Hippocampal formation (tissue), 2 donors: Measurements from ENCODE around the gene MS4A6A.
"Not testable (repeated sequence)": the region's sequence is repeated elsewhere in the genome, so short reads cannot be mapped to it uniquely, and the experiment has no call there.

ENCODE experiments used
- DNase-seq, 2 donors: peaks; one replicate each; lab custom pipeline; 2025; lab: John Stamatoyannopoulos, UW

MS4A6A gene, protein sequence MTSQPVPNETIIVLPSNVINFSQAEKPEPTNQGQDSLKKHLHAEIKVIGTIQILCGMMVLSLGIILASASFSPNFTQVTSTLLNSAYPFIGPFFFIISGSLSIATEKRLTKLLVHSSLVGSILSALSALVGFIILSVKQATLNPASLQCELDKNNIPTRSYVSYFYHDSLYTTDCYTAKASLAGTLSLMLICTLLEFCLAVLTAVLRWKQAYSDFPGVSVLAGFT

DNA sequence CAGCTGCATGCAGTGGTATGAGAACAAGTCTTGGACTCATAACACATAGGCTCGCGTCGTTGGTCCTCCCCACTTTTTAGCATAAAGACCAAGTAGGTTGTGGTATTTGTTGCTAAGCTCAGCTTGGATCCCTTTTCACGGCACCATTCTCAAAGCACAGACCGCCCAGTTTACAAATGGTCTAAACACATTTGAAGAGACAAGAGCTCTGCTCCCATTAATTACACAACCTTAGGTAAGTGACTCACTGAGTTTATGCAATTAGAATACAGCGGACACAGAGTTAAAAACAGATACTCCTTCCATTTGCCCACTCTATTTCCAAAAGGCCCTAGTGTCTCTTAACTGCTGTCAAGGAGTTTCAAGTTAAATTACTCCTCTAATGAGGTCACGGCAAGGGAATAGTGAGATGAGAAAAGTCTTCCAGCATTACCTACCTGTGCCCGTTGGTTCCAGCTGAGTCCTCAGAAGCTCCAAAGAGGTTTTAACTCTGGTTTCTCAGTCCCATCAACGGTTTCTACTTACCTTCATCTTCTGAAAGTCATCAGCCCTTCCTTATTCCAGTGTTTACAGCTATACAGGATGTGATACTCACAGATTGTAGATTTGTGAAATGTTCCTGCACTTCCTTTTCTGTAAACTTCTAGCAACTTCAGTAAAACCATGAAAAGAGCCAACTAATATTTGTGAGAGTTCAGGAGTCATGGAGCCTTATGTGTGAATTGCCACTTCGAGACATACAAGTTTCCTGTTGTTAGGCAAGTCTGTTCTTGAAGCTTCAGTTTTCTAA, at the start of gene MS4A6A:
Gene MS4A6A, minus strand, starts transcription at position 543 of the 790 bp plus-strand sequence. CDS start 1,356 bp downstream, outside the sequence.
- no peak for DNase-seq

DNA sequence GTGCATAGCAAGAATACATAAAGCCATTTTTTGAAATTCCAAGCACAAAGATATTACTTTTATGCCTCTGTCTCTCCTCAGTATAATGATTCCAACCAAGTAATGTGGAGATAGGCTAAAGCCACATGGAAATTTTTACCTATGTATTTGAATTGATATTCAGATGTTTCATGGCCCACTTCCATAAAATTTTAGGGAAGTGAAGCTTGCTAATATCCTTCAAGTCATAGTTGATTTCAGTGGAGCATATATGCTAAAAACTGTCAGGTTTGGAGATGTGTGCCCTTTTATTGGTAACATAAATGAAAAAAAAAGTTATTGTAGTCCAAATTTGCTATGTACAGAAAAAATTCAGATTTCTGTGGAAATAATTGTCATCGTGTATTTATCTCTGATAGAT, 47.8 kb upstream of the MS4A6A start:
- DNase-seq: no peak

DNA sequence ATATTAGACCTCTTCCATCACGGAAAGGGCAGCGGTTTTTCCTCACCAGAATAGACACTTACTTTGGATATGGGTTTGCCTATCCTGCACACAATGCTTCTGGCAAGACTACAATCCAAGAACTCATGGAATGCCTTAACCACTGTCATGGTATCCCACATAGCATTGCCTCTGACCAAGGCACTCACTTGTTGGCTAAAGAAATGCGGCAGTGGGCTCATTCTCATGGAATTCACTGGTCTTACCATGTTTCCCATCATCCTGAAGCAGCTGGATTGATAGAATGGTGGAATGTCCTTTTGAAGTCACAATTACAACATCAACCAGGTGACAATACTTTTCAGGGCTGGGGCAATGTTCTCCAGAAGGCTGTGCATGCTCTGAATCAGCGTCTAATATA, 39.3 kb upstream of the MS4A6A start:
- DNase-seq: no peak

DNA sequence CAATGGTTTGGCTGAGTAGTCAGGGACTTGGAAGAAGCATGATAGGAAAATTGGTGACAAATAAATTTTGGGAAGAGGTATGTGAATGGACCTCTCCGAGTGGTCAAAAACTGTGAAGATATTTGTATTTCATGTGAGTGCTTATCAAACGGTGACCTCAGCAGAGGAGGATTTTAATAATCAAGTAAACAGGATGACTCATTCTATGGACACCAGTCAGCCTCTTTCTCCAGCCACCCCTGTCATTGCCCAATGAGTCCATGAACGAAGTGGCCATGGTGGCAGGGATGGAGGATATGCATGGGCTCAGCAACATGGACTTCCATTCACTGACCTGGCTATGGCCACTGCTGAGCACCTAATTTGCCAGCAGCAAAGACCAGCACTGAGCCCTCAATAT, 38.8 kb upstream of the MS4A6A start:
- no peak for DNase-seq

DNA sequence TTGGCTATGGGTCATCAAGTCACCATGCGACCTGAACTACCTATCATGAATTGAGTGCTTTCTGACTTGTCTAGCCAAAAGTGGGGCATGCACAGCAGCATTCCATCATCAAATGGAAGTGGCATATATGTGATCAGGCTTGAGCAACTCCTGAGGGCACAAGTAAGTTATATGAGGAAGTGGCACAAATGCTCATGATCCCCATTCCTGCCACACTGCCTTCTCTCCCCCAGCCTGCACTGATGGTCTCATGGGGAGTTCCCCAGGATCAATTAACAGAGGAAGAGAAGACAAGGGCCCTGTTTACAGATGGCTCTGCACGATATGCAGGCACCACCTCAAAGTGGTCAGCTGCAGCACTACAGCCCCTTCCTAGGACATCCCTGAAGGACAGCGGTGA, 38.3 kb upstream of the MS4A6A start:
- DNase-seq: no peak

DNA sequence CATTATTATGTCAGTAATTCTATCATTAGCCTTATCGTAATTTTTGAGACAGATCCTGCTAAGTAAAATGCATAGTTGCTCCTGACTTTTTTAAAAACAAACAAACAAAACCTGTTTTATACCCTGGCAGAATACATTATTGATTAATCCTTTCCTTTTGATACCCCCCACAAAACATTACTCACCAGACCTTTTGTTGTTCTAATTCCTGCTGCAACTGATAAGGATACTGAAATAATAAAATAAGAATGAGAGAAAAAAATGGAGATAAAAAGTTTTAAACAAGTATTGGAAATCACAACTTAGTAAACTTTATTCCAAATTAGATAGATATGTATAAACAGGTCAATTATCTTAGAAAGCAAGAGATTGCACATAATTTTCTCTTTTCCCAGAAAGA, 31.5 kb upstream of the MS4A6A start:
- DNase-seq: no peak

DNA sequence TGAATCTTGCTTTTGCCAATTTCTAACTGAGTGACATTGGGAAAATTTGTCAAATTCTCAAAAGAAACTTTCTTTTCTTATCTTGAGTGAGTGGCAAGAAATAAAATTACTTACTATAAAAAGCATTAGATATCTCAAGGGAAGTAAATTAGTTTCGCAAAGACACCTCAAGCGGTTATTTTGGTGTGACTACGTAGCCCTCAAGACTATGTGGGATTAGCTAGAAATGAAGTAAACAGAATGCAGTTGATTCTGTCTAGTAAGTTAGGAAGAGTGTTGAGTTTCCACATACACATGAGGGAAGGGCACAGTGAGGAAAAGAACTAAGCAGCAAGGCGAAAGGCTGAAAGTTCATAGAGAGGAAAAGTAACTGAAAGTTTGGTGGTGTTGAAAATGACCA, 28.3 kb upstream of the MS4A6A start:
- DNase-seq: no peak

DNA sequence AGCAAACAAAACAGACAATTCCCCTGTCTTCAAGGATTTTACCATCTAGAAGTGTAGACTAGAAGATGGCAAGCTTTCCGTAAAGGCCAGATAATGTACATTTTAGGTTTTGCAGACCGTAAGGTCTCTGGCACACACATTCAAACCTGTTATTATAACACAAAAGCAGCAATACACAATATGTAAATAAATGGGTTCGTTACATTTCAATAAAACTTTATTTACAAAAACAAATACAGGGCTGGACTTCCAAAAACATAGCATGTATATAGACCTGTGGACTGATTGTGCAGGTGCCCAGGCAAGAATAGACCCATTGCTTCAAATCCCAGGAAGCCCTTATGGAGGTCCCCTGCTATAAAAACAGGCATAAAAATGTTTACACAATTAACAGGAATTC, 27.1 kb upstream of the MS4A6A start:
- DNase-seq: no peak

DNA sequence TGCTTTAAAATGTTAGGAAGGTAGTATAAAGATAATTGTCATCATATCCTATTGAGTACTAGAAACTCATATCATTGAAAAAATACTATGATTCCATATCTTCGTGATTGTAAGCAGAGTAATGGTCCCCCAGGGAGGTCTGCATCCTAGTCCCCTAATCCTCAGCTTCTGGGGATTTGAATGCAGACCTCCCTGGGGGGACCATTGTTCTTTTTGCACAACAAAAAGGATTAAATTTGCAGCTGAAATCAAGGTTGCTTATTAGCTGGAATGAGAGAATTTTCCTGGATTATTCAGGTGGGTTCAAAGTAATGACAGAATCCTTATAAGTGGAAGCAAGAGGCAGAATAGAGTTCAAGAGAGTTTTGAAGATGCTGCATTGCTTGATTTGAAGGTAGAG, 26.1 kb upstream of the MS4A6A start:
- DNase-seq: no peak

DNA sequence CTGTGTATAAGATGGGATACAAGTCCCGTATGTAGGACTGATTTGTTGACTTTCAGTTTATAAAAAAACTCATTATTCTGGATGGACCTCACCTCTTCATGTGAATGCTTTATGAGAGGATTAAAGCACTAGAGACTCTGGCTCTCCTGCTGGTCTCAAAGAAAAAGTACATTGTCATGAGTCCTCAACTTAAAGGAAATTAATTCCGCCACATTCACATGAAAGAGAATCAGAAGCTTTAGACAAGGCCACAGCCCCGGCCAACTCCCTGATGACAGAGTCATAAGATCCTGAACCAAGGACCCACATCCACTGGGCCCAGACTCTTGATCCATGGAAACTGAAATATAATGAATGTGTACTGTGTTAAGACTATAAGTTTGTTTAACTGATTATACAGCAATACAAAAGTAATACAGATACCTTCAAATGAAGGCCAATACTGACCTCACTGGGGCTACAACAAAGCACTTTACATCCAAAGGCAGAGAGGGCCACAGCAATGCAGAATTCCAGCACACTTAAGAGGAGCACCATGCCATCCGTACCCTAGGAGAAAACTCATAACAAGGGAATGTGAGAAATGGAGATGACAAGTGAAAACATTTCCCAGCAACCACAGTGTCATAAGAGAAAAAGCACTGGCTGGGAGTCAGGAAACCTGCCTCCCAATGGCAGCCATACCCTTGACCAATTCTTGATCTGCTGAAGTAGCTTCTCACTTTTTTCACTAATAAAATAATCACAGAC, 25.4 kb upstream of the MS4A6A start:
- no peak for DNase-seq

DNA sequence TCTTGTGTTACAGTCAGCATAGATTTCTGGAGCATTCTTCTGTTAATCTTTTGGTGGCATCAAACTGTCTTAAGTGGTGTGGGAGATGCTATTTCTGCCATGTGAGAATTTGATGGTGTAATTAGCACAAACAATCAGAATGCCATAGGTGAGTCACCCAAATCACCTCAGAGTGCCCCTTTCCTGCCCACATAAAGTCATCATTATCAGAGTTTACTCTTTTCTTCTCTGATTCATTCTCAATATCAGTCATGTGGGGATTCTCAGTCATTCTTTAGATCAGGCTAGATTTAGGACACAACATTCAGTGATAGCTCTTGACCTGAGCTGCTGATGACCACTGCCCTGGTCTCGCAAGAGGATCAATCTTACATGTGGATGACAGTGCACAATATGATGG, 23.7 kb upstream of the MS4A6A start:
- no peak for DNase-seq

DNA sequence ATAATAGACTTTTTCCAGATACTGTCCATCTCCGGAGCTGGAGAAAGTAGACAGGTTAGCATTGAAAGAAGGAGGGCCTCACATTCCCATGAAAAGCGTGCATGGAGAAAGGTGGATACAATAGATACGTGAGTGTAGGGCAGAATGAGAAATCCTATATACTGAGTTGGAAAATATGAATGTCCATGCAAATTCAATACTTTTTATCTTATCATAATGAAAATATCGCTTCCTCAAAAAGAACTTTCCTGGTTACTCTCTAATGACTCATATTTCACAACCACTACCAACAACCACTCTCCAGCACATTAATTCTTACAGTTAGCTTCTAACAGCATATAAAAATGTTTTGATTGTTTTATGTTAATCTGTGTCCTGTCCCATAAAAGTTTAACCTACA, 22.0 kb upstream of the MS4A6A start:
- DNase-seq: no peak

DNA sequence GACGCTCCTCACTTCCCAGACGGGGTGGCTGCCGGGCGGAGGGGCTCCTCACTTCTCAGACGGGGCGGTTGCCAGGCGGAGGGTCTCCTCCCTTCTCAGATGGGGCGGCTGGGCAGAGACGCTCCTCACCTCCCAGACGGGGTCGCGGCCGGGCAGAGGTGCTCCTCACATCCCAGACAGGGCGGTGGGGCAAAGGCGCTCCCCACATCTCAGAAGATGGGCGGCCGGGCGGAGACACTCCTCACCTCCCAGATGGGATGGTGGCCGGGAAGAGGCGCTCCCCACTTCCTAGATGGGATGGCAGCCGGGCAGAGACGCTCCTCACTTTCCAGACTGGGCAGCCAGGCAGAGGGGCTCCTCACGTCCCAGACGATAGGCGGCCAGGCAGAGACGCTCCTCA, 18.5 kb upstream of the MS4A6A start:
- not testable (repeated sequence) for DNase-seq

DNA sequence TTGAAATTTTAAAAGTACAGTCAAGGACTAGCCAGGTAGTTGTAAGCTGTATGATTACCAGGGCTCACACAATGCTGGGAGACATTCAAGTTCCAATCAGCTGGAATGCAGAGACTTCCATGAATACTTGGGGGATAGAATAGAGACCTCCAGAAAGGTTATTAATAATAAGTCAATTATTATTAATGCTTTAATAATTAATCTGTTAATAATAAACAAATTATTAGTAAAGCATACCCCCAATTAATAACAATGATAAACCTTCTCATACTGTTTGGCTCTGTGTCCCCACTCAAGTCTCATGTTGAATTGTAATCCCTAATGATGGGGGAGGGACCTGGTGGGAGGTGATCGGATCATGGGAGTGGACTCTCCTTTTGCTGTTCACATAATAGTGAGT, 14.6 kb upstream of the MS4A6A start:
- no peak for DNase-seq

DNA sequence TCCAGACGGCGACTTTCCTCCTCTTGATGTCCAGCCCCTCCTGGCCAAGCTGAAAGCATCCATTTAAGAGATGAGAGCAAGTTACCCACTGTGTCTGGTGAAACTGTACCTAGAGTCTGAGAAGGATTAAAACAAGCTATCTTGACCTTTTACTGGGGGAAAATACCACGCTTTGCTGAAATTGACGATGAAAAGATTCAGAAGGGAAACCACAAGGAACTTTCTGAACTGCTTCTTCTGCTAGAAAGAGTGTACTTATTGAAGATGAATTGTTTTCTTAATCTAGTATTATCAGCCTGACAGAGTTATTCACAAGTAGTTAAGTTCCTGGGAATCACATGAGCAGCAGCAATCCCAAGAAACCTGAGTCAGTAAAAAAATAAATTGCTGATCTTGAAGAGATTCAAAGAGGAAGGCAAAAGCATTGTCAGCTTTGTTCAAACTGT, 13.1 kb upstream of the MS4A6A start:
- DNase-seq: no peak

DNA sequence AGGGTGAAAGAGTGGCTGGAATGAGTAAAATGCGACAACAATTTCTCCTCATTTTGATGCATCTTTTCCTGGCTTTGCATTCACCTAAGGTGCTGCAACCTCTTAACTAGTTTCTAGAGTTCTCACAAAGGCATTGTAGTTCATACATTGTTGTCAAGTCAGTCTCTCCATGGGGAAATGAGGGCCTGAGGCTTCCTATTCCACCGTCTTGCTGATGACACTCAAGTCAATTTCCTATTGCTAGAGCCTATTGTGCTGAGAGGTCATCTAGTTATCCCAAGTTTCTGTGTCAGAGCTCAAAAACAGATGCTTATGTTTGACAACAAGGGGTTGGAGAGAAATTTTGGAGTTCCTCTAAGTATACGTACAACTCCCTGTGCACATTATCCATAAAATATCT, 11.6 kb upstream of the MS4A6A start:
- no peak for DNase-seq

DNA sequence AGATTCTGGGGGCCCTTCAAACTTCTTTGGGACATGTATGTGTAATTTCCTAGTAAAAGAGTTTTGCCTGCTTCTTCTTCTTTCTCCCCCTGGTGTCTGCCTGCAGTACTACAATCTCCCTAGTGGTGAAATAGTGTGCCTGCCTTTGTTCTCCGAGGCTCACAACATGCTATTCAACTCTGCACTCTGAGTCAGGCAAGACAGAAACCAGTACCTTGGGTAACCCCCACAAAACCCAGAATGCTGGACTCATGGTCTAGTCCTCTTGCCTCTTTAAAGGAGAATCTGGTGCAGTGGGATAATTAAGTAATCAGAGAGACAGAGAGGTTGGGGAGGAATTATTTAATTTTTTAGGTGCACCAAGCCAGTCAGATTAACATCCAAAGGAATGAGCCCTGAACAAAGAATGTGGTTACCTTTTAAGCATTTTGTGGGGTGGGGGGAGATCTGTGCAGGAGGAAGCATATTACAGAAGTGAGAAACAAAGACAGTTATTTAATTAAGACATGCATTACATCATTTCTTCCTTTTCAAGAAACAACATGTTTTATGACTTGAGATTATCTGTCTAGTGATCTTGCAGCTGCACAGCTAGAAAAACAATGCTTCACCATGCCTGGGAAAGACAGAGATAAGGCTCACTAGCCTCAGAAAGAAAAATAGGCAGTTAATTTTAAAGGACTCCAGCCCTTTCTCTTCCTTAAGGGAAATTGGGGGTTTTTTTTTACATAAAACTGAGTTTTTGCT, 11.0 kb upstream of the MS4A6A start:
- peak in 1 of 2 donors; percentile 11 for DNase-seq

DNA sequence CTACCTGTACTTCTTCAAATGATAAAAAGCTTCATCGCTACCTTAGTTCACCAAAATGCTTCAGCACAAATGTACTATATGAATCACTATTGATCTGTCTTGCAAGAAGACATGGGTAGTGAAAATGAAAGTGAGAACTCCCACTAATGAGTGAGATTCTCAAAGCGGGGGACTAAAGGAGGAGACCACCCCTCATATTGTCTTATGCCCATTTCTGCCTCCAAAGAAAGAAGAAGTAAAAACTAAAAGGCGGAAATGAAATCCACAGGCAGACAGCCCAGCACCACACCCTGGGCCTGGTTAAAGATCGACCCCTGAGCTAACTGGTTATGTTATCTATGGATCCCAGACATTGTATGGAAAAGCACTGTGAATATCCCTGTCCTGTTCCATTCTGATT, 9.7 kb upstream of the MS4A6A start:
- not testable (repeated sequence) for DNase-seq

DNA sequence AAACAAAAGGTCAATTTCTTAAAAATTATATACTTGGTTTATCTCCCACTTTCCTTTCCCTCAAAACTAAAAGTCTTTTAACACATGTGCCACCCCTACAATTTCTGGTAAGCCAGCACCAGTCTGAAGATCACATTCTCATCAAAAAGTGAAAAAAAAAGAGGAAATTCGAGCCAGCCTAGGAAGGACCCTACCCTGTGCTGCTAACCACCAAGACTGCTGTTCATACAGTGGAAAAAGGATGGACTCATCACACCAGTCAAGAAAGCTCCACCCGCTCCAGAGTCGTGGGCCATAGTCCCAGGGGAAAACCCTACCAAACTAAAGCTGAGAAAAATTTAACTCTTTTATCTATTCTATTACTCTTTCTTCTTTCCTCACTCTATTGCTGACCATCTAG, 5.6 kb upstream of the MS4A6A start:
- DNase-seq: not testable (repeated sequence)

DNA sequence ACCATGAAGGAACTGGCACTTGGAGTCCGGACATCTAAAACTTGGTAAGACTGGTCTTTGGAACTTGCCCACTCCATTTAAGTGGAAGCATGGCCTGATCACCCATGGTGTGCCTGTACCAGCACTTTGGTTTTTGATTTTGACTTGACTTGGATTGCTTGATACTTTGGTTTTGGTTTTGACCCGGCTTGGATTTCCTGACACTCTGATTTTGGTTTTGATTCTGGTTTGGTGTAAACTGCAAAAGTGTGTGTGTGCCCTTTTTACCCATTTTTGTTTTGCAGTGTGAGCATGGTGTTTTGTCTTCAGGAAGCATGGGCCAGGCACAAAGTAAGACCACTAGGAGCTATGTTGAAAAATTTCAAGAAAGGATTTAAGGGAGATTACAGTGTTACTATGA, 3.2 kb upstream of the MS4A6A start:
- DNase-seq: not testable (repeated sequence)

DNA sequence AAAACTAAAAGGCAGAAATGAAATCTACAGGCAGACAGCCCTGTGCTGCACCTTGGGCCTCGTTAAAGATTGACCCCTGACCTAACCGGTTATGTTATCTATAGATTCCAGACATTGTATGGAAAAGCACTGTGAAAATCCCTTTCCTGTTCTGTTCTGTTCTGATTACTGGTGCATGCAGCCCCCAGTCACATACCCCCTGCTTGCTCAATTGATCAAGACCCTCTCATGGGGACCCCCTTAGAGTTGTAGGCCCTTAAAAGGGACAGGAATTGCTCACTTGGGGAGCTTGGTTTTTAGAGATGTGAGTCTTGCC, 2.6 kb upstream of the MS4A6A start:
- not testable (repeated sequence) for DNase-seq

DNA sequence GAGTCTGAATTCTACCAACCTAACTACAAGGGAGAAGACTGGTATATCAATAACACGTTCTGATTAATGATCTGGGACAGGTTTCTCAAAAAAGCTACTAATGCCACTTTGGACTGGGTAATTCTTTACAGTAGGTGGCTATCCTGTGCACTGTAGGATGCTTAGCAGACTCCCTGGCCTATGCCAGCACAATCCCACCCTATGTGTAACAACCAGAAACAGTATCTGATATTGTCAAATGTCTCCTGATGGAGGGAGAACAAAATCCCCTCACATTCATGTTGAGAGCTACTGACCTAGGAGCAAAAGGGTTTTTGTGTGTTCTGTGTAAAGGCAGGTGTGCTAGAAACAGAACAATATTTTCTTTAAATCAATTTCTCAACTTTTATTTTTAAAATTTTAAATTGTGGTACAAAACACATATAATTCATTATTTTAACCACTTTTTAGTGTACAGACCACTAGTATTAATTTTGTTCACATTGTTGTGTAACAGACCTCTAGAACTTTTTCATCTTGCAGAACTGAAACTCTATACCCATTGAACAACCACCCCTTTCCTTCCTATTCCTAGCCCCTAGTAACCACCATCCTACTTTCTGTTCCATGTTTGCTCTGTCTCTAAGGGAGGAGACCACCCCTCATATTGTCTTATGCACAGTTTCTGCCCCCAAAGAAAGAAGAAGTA, 2.1 kb upstream of the MS4A6A start:
- DNase-seq: peak in 1 of 2 donors; percentile 10
